Uterus (tissue), 2 donors: ENCODE results near the gene BMF.

Source experiments
- POLR2A ChIP-seq, 2 donors: fragments of 450-650 bp; IDR thresholded peaks; one replicate each; pipeline ENCODE4 v1.6.1; 2016; ENCODE audit warnings: antibody characterized with exemption in 2 of 2, mild to moderate bottlenecking in 1 of 2, moderate library complexity in 1 of 2
- TF ChIP-seq, protein P1 (sequence below), 4 experiments: fragments of 200-600 bp in 2 of 4; fragments of 450-650 bp in 2 of 4; sonication (generic) in 2 of 4; IDR thresholded peaks; one replicate each; pipeline ENCODE4 v1.5.1; 2016 to 2019; ENCODE audit warnings: antibody characterized with exemption in 4 of 4, mild to moderate bottlenecking in 2 of 4, moderate library complexity in 1 of 4

DNA sequence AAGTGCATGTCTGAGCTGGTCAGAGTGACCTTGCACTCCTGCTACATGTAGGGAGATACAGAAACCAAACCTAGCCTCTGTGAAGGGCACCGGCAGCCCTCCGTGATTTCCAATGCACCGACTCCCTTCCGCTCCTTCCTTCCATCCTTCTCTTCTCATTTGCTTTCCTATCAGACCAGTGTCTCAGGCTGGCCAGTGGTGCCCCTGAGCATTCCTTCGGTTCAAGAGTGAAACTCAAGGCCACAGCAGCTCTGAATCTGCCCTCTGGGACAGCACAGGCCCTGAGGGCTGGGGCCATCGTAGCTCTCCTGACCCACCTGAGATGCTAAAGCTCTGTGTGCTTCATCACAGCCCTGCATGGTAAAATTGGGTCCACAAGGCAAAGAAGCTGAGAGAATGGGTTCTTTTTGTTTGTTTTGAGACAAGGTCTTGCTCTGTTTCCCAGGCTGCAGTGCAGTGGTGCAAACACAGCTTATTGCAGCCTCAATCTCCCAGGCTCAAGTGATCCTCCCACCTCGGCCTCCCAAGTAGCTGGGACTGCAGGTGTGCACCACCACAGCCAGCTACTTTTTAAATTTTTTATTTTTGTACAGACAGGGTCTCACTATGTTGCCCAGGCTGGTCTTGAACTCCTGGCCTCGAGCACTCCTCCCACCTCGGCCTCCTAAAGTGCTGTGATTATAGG, 2.3 kb upstream of the BMF start:
- TF ChIP-seq, protein P1, sequence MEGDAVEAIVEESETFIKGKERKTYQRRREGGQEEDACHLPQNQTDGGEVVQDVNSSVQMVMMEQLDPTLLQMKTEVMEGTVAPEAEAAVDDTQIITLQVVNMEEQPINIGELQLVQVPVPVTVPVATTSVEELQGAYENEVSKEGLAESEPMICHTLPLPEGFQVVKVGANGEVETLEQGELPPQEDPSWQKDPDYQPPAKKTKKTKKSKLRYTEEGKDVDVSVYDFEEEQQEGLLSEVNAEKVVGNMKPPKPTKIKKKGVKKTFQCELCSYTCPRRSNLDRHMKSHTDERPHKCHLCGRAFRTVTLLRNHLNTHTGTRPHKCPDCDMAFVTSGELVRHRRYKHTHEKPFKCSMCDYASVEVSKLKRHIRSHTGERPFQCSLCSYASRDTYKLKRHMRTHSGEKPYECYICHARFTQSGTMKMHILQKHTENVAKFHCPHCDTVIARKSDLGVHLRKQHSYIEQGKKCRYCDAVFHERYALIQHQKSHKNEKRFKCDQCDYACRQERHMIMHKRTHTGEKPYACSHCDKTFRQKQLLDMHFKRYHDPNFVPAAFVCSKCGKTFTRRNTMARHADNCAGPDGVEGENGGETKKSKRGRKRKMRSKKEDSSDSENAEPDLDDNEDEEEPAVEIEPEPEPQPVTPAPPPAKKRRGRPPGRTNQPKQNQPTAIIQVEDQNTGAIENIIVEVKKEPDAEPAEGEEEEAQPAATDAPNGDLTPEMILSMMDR (IDR thresholded peaks at IDR 0.05): no peak
- TF ChIP-seq POLR2A (IDR thresholded peaks at IDR 0.05): no peak
